ENCODE results near the gene DLGAP3.

DLGAP3 gene

DNA sequence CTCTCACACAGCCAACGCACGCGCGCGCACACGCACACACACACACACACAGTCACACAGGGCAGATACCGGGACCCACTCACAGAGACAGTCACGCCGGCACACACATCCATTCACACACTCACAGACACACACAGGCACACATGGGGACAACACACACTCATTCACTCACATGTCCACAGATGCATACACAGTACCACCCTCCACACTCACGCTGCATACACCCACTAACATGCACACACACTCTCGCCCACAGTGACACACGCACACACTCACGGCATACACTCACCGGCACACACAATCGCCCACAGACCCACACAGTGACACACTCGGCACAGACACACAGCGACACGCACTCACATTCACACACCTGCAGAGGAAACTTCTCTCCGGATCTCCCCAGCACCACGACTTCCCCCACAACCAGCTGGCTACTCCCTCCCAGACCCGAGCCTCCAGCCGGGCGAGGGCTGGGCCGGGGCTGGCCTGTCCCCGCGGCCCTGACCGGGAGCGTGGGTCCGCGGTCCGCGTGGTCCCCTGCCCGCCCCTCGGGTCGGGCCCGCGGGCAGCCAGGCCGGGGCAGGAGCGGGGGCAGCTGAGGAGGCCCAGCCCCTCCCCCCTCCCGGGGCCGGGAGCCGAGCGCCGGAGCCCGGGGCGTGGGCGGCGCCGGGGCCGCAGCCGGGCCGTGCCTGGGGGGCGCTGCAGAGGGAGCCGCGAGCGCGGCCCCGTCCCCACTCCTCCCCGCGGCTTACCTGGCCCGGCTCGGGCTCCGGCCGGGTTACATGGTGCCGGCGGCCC, 552 bp downstream of the DLGAP3 start:
- no peak for DNase-seq (ENCODE audit: low read depth in 1 of 2, low spot score in 1 of 2)

DNA sequence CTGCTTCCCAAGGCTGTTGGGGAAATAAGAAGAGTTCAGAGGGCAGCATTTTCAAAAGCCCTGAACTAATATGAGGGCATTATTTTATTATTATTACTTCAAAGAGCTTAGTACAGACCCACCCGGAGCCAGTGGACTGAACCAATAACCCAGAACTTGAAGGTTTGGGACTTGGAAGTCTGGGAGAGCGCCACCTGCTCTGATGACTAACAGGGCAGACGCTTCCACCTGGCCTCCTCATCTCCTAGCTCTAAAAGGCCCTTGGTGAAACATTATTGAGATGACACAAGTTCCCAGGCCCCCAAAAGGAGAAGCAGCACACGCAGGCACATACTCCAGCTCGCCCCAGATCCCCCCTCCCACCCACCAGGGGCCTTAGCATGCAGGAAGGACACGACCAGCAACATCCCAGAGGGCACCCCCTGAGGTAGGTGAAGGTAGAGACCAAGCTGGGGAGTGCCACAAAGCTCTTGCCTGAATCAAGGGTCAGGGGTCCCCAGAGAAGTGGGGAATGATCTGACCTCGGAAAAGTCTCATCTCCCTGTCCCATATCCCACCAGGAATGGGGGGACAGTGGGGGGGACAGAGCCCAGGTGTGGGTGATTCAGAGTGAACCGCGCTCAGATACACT, 1.3 kb downstream of the DLGAP3 start:
- DNase-seq (ENCODE audit: low read depth in 1 of 2, low spot score in 1 of 2), result no peak

DNA sequence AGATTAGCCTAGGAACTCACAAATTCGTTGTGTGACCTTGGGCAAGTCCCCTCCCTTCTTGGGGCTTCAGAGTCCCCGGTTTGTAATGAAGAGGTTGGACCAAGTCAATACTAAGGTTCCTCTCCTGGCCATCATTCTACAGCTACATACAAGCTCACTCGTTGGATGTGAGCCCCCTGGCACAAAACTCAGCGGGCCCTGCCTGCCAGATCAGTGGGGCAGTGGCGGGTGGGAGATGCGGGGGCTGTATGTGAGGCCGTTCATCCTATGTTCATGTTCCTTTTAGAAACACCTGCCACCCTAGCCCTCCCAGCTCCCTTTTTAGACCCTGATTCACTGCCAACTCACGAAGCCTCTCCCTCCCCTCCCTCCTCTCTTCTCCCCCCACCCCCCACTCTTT, 2.1 kb downstream of the DLGAP3 start:
- DNase-seq (ENCODE audit: low read depth in 1 of 2, low spot score in 1 of 2), result no peak

- DNase-seq (ENCODE audit: low read depth in 1 of 2, low spot score in 1 of 2), result no peak
Observed at GRCh38 chr1:34926894-34927293, 2.6 kb downstream of the DLGAP3 start.

DNA sequence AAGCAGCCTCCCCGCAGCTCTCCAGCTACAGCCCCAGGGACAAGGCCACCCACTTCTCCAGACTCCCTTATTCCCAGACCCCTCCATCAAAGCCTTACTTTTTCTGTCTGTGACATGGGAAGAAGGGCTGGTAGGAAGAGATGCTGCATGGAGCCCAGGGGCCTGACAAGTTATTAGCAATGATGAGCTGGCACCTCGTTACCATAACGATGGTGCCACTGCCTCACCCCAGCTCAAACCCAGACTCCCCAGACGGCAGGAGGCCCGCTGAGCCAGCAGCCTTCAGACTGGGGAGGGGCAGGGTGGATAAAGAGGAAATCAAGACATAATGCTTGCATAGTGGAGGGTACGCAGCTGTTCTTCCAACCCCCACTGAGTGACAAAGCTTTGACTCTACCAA, 3.3 kb downstream of the DLGAP3 start:
- no peak for DNase-seq (ENCODE audit: low read depth in 1 of 2, low spot score in 1 of 2)

DNA sequence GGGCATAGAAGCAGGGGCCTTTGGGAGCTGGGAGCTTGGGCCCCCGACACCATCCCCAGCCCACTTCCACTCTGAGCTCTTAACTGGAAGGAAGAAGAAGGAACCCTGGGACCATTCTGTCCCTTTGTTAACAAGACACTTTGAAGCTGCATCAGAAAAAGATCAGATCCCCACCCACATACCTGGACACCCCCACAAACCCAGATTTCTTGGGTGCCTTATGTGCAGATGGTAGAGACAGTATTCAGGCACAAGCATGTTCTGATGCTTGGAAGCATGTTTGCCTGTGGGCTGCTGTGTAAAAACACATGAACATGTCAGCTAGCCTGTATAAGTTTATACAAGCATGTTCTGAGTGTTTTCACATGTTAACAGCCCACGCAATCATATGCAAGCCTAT, 3.7 kb downstream of the DLGAP3 start:
- DNase-seq (ENCODE audit: low read depth in 1 of 2, low spot score in 1 of 2), result no peak

- no peak for DNase-seq (ENCODE audit: low read depth in 1 of 2, low spot score in 1 of 2)
Observed at GRCh38 chr1:34924759-34925555, 4.5 kb downstream of the DLGAP3 start.

GRCh38 chr1:34923490-34923889, 6.0 kb downstream of the DLGAP3 start:
- no peak for DNase-seq (ENCODE audit: low read depth in 1 of 2, low spot score in 1 of 2)

GRCh38 chr1:34918977-34919561, 10.4 kb downstream of the DLGAP3 start:
- DNase-seq (ENCODE audit: low read depth in 1 of 2, low spot score in 1 of 2), result no peak

DNA sequence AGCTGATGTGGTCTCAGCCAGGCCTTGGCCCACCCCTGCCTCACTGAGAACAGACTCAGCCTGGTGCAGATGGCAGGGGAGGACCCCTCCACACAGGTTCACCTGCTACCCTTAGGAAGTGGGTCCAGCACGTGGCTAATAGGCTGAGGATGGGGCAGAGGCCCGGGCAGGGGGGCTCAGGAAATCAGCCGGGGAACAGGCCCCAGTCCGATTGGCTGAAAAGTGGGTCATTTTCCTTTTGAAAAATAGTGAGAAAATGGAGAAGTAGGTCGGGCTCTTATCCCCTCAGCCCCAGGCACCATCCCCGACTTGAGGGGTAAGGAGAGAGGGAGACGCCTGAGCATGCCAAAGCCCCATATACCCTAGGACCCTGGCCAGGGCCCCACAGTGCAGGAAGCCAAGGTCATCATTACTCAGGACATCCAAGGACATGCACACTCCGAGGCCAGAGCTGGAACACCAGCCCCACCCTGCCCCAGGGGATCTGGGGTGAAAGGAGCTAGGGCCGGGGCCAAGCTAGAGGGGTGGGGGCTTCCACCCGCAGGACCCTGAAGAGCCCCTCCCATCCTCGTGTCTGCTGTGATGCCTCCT, 11.0 kb downstream of the DLGAP3 start:
- DNase-seq (ENCODE audit: low read depth in 1 of 2, low spot score in 1 of 2), result no peak

DNA sequence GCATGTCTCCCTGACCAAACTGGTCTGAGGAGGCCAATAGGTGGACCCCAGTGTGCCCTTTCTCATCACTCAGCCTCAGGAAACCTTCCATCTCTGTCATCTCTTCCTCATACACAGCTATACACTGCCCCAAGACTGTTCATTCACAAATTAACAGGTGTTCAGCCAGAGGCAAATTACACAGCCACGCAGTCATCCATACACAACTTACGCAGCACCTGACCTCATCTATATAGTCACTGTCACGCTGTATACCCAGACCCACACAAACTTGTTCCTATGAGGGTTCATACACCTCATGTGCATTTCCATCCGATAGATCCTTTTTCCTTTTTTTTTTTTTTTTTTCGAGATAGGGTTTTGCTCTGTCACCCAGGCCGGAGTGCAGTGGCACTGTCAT, 12.4 kb downstream of the DLGAP3 start:
- no peak for DNase-seq (ENCODE audit: low read depth in 1 of 2, low spot score in 1 of 2)

GRCh38 chr1:34916104-34916503, 13.3 kb downstream of the DLGAP3 start:
- DNase-seq (ENCODE audit: low read depth in 1 of 2, low spot score in 1 of 2), result no peak

GRCh38 chr1:34915521-34915920, 13.9 kb downstream of the DLGAP3 start:
- DNase-seq (ENCODE audit: low read depth in 1 of 2, low spot score in 1 of 2), result no peak

DNA sequence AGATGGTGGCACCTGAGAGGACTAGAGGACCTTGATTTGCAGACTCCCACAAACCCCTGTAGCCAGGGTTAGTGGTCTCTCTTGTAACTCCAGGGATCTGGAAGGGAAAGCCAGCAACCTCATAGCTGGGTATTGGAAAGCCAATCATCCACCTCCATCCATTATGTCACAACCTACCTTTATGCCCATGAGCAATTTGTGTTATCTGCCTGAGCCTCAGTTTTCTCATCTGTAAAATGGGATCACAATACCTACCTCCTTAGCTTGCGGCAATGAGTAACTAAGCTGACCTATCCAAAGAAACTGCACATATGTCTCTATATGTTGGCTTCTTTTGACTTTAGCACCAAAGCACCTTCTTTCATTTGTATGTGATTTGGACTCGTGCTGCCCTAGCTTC, 14.5 kb downstream of the DLGAP3 start:
- DNase-seq (ENCODE audit: low read depth in 1 of 2, low spot score in 1 of 2), result no peak

GRCh38 chr1:34911465-34911864, 18.0 kb downstream of the DLGAP3 start:
- DNase-seq (ENCODE audit: low read depth in 1 of 2, low spot score in 1 of 2), result no peak

- DNase-seq (ENCODE audit: low read depth in 1 of 2, low spot score in 1 of 2), result no peak
Observed at GRCh38 chr1:34910425-34910824, 19.0 kb downstream of the DLGAP3 start.

GRCh38 chr1:34908369-34908768, 21.1 kb downstream of the DLGAP3 start:
- DNase-seq (ENCODE audit: low read depth in 1 of 2, low spot score in 1 of 2), result no peak

DNA sequence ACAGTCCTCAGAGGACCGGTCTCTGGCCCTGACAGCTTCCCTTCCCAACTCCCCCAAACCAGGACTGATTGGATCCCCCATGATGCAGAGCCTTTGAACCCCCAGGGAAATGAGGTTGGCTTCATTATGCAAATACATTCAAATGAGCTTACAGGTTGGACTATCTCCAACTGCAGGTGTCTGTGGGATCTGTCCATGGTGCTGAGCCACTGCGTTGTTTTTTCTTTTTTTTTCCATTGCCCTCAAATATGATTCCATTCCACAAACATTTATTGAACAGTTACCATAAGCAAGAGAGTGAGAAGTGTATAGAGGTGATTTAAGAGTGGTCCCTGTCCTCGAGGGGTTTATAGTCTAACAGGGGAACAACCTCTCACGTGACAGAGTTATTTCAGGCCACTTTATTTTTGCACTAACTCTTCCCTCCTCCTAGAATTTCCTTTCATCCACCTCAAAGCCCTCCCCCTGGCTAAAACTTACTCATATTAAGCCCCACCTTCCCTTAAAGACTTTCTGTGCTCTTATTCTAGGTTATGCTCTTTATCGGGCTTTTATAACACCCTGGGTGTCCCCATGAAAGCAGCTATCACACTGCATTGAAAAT, 21.9 kb downstream of the DLGAP3 start:
- no peak for DNase-seq (ENCODE audit: low read depth in 1 of 2, low spot score in 1 of 2)

- no peak for DNase-seq (ENCODE audit: low read depth in 1 of 2, low spot score in 1 of 2)
Observed at GRCh38 chr1:34906756-34907155, 22.7 kb downstream of the DLGAP3 start.

DNA sequence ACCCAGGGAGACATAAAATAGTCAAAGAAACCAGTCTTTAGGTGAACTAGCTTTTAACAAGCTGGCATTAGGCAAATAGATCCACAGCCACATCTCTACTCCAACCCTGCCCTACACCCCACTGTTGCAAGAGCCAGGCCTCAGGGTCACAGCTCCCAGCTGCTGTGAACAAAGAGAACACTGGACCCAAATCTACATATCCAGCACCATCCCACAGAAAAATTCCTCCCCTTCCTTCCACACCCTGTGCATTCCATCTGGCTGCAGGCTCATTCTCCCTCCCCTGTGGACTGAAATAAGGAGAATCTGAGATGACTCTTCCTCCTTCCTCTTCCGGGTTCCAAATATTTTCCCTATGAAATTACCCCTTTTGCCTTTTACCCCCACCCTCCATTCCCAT, 23.2 kb downstream of the DLGAP3 start:
- no peak for DNase-seq (ENCODE audit: low read depth in 1 of 2, low spot score in 1 of 2)

GRCh38 chr1:34905098-34905459, 24.4 kb downstream of the DLGAP3 start:
- DNase-seq (ENCODE audit: low read depth in 1 of 2, low spot score in 1 of 2), result no peak

All from activated T-helper 1 cell treated with anti-CD3 and anti-CD28 coated beads, Interleukin-2, amount 50 U/mL, for 16 hours (primary cell).